OCI-LY1 (cell line): ENCODE data around the gene ZBTB17.

Source experiments
- EZH2 ChIP-seq: fragments of 200-600 bp; sonication (generic), shearing (Covaris generic); IDR thresholded peaks from 2 replicates; pipeline ENCODE4 v1.8.0; 2017; ENCODE audit warnings: borderline replicate concordance, mixed run types, mild to moderate bottlenecking, antibody characterized with exemption, low read length, moderate library complexity, mixed read lengths
- TF ChIP-seq, protein P1 (sequence below): fragments of 200-600 bp; sonication (generic), shearing (Covaris generic); IDR thresholded peaks from 2 replicates; pipeline ENCODE4 v1.5.1; 2017; ENCODE audit warnings: mild to moderate bottlenecking, antibody characterized with exemption, low read length, moderate library complexity, mixed read lengths

DNA sequence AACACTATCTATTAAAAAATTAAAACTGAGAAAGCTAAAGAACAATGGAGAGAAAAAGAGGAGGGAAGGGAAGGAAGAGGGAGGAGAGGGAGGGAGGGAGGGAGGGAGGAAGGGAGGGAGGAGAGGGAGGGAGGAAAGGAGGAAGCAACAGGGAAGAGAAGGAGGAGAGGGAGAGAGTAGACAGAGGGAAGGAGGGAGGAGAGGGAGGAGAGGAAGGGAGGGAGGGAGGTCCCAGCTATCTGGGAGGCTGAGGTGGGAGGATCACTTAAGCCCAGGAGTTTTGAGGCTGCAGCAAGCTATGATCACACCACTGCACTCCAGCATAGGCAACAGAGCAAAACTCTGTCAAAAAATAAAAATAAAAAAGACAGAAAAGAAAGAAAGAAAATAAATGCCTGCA is 16.5 kb downstream of the ZBTB17 start:
- TF ChIP-seq, protein P1, sequence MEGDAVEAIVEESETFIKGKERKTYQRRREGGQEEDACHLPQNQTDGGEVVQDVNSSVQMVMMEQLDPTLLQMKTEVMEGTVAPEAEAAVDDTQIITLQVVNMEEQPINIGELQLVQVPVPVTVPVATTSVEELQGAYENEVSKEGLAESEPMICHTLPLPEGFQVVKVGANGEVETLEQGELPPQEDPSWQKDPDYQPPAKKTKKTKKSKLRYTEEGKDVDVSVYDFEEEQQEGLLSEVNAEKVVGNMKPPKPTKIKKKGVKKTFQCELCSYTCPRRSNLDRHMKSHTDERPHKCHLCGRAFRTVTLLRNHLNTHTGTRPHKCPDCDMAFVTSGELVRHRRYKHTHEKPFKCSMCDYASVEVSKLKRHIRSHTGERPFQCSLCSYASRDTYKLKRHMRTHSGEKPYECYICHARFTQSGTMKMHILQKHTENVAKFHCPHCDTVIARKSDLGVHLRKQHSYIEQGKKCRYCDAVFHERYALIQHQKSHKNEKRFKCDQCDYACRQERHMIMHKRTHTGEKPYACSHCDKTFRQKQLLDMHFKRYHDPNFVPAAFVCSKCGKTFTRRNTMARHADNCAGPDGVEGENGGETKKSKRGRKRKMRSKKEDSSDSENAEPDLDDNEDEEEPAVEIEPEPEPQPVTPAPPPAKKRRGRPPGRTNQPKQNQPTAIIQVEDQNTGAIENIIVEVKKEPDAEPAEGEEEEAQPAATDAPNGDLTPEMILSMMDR = no peak
- TF ChIP-seq EZH2 = no peak
